Bronchial epithelial cell (primary cell): Measurements from ENCODE around the gene OVOL2. TPM values are rescaled to one million over a fixed set of nuclear protein-coding genes. Genes with fewer than 3 reads are reported as not detected.

Experiments
- DNase-seq: peaks from one replicate; pipeline ENCODE4 v3.0.0-alpha.2; 2010; ENCODE audit warnings: low read depth
- FAIRE-seq: peaks from 2 replicates; lab custom pipeline; 2011; peaks lifted over from hg19 to GRCh38; lab: Jason Lieb, UNC
- H3K27me3 ChIP-seq: 2 replicates; pipeline ENCODE4 v1.5.1; 2011; ENCODE audit warnings: low read length; ENCODE audit not compliant: control insufficient read depth, insufficient read depth
- H3K36me3 ChIP-seq: 2 replicates; pipeline ENCODE4 v1.5.1; 2011; ENCODE audit warnings: low read length; ENCODE audit not compliant: control insufficient read depth, insufficient read depth
- H3K4me3 ChIP-seq: 2 replicates; pipeline ENCODE4 v1.5.1; 2011; ENCODE audit warnings: mild to moderate bottlenecking, low read depth, low read length, control low read depth
- total RNA-seq: library from RNA; depleted of rRNA; stranded (reverse); fragments of >200 nt; gene quantifications from 2 replicates; pipeline ENCODE4 v1.2.1, GENCODE V29; 2014
- TF ChIP-seq, protein P1 (sequence below): IDR thresholded peaks from 2 replicates; pipeline ENCODE4 v1.5.1; 2011; ENCODE audit warnings: mild to moderate bottlenecking, moderate library complexity, low read length, control low read depth, inconsistent platforms; ENCODE audit not compliant: insufficient read depth, severe bottlenecking

Gene OVOL2
- total RNA-seq, 1 donor from 2014 or later = 27.6 TPM

GRCh38 chr20:18007534-18008292 lies 50.0 kb downstream of the OVOL2 start:
- Histone ChIP-seq H3K27me3 (no peaks in the 10 kb centered on the region), H3K4me3 (no peak overlapping the region), H3K36me3 (no peaks in the 10 kb centered on the region)
- DNase-seq = no peak
- TF ChIP-seq, protein P1, sequence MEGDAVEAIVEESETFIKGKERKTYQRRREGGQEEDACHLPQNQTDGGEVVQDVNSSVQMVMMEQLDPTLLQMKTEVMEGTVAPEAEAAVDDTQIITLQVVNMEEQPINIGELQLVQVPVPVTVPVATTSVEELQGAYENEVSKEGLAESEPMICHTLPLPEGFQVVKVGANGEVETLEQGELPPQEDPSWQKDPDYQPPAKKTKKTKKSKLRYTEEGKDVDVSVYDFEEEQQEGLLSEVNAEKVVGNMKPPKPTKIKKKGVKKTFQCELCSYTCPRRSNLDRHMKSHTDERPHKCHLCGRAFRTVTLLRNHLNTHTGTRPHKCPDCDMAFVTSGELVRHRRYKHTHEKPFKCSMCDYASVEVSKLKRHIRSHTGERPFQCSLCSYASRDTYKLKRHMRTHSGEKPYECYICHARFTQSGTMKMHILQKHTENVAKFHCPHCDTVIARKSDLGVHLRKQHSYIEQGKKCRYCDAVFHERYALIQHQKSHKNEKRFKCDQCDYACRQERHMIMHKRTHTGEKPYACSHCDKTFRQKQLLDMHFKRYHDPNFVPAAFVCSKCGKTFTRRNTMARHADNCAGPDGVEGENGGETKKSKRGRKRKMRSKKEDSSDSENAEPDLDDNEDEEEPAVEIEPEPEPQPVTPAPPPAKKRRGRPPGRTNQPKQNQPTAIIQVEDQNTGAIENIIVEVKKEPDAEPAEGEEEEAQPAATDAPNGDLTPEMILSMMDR = no peak
- no peak for FAIRE-seq

DNA sequence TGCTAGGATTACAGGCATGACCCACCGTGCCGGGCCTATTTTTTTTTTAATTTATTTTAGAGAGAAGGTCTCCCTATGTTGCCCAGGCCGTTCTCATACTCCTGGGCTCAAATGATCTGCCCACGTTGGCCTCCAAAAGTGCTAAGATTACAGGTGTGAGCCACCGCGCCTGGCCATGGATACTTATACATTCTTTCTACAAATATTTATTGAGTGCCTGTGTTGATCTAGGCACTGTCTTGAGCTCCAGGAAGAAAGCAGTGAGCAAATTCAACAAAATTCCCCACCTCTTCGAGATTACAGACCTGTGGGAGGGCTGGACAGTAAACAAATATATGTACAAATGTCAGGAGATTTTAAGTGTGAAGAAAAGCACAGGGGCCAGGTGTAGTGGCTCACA lies 51.0 kb downstream of the OVOL2 start:
- Histone ChIP-seq H3K36me3 (no peaks in the 10 kb centered on the region), H3K27me3 (no peaks in the 10 kb centered on the region), H3K4me3 (no peak overlapping the region)
- TF ChIP-seq, protein P1 = no peak
- DNase-seq (no peak), FAIRE-seq (no peak)

DNA sequence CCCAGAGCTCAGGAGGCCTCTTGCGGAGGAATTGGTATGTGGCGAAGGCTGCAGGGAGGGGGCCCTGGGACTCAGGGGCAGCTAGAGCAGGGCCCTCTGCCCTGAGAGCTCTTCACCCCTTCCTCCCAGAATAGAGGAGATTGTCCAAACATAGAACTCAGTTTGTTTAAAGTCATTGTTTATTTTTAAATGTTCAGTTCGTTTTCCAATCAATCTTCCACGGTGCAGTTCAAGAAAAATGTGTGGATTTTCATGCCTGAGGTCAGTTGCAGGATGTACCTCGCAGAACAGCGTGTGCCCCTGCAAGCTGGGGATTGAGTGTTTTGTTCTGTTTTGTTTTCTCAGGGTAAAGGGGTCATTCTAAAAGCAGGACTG lies 51.7 kb downstream of the OVOL2 start:
- FAIRE-seq = no peak
- no peaks in the 10 kb centered on the region for H3K27me3 ChIP-seq

GRCh38 chr20:18005170-18005989 lies 52.3 kb downstream of the OVOL2 start:
- Histone ChIP-seq H3K4me3 (no peak overlapping the region), H3K27me3 (no peaks in the 10 kb centered on the region), H3K36me3 (no peaks in the 10 kb centered on the region)
- TF ChIP-seq, protein P1 = no peak
- DNase-seq (no peak), FAIRE-seq (no peak)

More for the DNA sequence above, 51.7 kb downstream of the OVOL2 start:
- no peak overlapping the region for H3K4me3 ChIP-seq
- H3K36me3 ChIP-seq = no peaks in the 10 kb centered on the region
- TF ChIP-seq, protein P1 = no peak
- DNase-seq = no peak

DNA sequence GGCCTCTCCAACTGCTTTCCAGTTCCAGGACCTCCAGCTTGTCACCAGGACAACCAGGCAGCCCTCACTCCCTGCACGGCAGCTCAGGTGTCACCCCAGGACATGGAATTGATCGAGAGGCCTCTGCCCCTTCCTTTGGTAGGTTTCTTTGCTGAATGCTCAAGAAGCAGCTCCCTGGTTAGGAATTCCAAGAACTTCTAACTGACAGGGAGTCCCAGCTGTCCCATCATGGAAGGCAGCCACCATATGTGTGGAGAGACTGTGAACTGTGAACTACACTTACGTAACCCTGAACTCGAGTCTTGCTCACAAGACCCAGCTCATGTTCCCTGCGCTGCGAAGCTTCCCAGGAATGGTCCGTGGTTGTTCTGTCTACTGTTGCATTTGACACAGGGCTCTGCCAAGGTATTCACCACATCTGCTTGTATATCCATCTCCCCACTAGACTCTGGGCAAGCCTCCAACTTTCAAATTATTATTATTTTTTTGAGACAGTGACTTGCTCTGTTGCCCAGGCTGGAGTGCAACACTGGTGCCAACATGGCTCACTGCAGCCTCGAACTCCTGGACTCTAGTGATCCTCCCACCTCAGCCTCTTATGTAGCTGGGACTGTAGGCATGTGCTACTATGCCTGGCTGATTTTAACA lies 53.2 kb downstream of the OVOL2 start:
- no peaks in the 10 kb centered on the region for H3K27me3 ChIP-seq
- H3K4me3 ChIP-seq = no peak overlapping the region
- no peak for DNase-seq
- H3K36me3 ChIP-seq = no peaks in the 10 kb centered on the region
- FAIRE-seq = no peak
- TF ChIP-seq, protein P1 = no peak
